ENCODE data around the gene SLC6A1. TPM values are rescaled to one million over a fixed set of nuclear protein-coding genes. Genes with fewer than 3 reads are reported as not detected.

The SLC6A1 gene
- total RNA-seq, 1 donor from 2014 or later = 2.0 TPM

DNA sequence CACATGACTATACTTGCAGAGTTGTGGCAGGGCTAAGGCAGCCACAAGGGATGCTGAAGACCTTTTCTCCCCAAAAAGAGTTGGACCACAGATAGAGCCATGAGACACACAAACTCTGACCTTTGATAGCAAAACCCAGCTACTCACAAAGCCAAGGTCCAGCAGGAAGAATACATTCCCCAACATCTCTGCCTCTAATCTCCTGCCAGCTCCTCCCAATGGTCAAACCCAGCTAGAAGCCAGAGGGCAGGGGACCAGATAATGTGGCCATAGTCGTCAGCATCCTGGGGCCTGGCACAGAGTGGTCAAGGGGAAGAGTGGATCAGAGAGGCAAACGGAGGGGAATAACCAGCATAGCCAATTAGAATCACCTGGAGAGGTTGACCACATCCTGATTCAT, 28.2 kb downstream of the SLC6A1 start:
- no peaks in the 10 kb centered on the region for H3K4me1 Mint-ChIP-seq (ENCODE audit: low read depth)
- H3K27ac Mint-ChIP-seq (ENCODE audit: unreplicated experiment) = no peak overlapping the region
- no peak for DNase-seq (ENCODE audit: low spot score)
- no peaks in the 10 kb centered on the region for H3K36me3 Mint-ChIP-seq (ENCODE audit: low read depth)
- H3K4me3 Mint-ChIP-seq (ENCODE audit: unreplicated experiment) = no peak overlapping the region
- H3K27me3 Mint-ChIP-seq (ENCODE audit: low read depth) = peaks cover 76% of the 10 kb centered on the region
- TF ChIP-seq, protein P1, sequence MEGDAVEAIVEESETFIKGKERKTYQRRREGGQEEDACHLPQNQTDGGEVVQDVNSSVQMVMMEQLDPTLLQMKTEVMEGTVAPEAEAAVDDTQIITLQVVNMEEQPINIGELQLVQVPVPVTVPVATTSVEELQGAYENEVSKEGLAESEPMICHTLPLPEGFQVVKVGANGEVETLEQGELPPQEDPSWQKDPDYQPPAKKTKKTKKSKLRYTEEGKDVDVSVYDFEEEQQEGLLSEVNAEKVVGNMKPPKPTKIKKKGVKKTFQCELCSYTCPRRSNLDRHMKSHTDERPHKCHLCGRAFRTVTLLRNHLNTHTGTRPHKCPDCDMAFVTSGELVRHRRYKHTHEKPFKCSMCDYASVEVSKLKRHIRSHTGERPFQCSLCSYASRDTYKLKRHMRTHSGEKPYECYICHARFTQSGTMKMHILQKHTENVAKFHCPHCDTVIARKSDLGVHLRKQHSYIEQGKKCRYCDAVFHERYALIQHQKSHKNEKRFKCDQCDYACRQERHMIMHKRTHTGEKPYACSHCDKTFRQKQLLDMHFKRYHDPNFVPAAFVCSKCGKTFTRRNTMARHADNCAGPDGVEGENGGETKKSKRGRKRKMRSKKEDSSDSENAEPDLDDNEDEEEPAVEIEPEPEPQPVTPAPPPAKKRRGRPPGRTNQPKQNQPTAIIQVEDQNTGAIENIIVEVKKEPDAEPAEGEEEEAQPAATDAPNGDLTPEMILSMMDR (IDR thresholded peaks at IDR 0.05) = no peak
- no peaks in the 10 kb centered on the region for H3K9me3 Mint-ChIP-seq (ENCODE audit: low read depth)

DNA sequence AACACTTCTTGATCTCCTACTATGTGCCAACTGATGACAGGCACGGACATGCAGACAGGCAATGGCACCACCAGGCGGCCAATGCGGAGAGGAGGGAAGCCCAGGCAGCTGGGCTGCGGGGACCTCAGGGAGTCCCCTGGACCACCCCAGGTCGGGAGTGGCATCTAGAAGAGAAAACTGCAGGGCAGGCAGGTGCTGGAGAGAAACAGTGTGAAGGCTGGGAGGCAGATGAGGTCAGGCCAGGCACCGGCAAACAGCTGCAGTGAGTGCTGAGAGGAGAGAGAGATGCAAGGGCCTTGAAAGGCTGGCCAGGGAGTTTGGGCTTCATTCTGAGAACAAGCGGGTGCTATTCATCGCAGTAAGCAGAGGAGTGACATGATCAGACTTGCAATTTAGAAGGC, 29.1 kb downstream of the SLC6A1 start:
- Mint-ChIP-seq H3K9me3 (ENCODE audit: low read depth) (peaks cover 2% of the 10 kb centered on the region), H3K36me3 (ENCODE audit: low read depth) (no peaks in the 10 kb centered on the region), H3K4me1 (ENCODE audit: low read depth) (no peaks in the 10 kb centered on the region), H3K4me3 (ENCODE audit: unreplicated experiment) (no peak overlapping the region), H3K27me3 (ENCODE audit: low read depth) (peaks cover 77% of the 10 kb centered on the region), H3K27ac (ENCODE audit: unreplicated experiment) (no peak overlapping the region)
- TF ChIP-seq, protein P1 (IDR thresholded peaks at IDR 0.05) = no peak
- no peak for DNase-seq (ENCODE audit: low spot score)

DNA sequence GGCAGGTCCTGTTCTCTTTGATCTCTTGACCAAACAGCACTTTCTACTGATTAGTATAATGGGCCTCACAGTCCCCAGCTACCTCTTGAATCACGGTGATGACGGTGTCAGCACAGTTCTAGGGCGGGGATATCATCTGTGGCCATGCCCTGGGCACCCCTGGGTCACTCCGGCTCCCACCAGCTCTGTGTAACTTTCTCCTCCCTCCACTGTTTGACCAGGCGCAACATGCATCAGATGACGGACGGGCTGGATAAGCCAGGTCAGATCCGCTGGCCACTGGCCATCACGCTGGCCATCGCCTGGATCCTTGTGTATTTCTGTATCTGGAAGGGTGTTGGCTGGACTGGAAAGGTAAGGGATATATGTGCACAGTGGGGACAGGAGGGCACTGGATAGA, 29.6 kb downstream of the SLC6A1 start:
- H3K27ac Mint-ChIP-seq (ENCODE audit: unreplicated experiment) = no peak overlapping the region
- H3K9me3 Mint-ChIP-seq (ENCODE audit: low read depth) = peaks cover 6% of the 10 kb centered on the region
- peaks cover 76% of the 10 kb centered on the region for H3K27me3 Mint-ChIP-seq (ENCODE audit: low read depth)
- no peak overlapping the region for H3K4me3 Mint-ChIP-seq (ENCODE audit: unreplicated experiment)
- TF ChIP-seq, protein P1 (IDR thresholded peaks at IDR 0.05) = no peak
- no peak for DNase-seq (ENCODE audit: low spot score)
- no peaks in the 10 kb centered on the region for H3K4me1 Mint-ChIP-seq (ENCODE audit: low read depth)
- no peaks in the 10 kb centered on the region for H3K36me3 Mint-ChIP-seq (ENCODE audit: low read depth)

DNA sequence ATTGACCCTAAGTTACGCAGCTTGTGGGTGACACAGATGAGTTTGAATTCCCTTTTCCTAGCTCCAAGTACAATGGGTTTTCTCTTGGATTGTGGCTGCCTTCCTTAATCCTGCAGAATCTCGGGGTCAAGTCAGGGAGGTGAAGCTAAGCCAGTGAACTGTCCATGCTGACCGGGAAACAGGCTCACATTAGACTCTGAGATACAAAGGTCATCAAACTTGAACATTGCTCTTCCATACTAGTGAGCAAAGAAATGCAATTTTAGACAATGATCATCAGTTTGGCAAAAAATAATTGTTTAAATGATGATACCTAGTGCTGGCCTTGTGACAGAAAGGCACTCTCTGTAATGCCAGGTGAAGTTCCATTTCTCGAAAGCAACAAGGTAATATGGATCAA, 31.6 kb downstream of the SLC6A1 start:
- TF ChIP-seq, protein P1 (IDR thresholded peaks at IDR 0.05) = no peak
- H3K36me3 Mint-ChIP-seq (ENCODE audit: low read depth) = peaks cover 9% of the 10 kb centered on the region
- no peaks in the 10 kb centered on the region for H3K4me1 Mint-ChIP-seq (ENCODE audit: low read depth)
- no peak for DNase-seq (ENCODE audit: low spot score)
- H3K27ac Mint-ChIP-seq (ENCODE audit: unreplicated experiment) = no peak overlapping the region
- H3K27me3 Mint-ChIP-seq (ENCODE audit: low read depth) = peaks cover 80% of the 10 kb centered on the region
- H3K4me3 Mint-ChIP-seq (ENCODE audit: unreplicated experiment) = no peak overlapping the region
- H3K9me3 Mint-ChIP-seq (ENCODE audit: low read depth) = peaks cover 12% of the 10 kb centered on the region

DNA sequence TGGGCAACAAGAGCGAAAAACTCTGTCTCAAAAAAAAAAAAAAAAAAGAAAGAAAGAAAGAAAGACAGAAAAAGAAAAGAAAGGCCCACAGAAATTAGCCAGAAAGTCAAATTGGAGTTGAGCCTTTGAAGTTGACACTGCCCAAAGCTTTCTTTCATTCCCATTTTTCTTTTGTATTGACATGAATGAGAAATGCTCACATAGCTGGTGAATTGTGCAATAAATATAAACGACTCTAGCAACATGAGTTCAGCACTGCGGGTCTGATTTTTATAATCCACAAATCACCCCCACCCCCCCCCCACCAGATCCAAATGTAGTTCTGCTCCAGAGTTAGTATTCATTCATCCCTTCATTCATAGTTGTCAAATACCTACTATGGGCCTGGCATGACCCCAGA, 37.4 kb downstream of the SLC6A1 start:
- peaks cover 12% of the 10 kb centered on the region for H3K9me3 Mint-ChIP-seq (ENCODE audit: low read depth)
- peaks cover 11% of the 10 kb centered on the region for H3K36me3 Mint-ChIP-seq (ENCODE audit: low read depth)
- no peak overlapping the region for H3K4me3 Mint-ChIP-seq (ENCODE audit: unreplicated experiment)
- peaks cover 53% of the 10 kb centered on the region for H3K27me3 Mint-ChIP-seq (ENCODE audit: low read depth)
- DNase-seq (ENCODE audit: low spot score) = no peak
- no peaks in the 10 kb centered on the region for H3K4me1 Mint-ChIP-seq (ENCODE audit: low read depth)
- TF ChIP-seq, protein P1 (IDR thresholded peaks at IDR 0.05) = no peak
- H3K27ac Mint-ChIP-seq (ENCODE audit: unreplicated experiment) = no peak overlapping the region

Data from chondrocyte (in vitro differentiated cells).